Measurements from ENCODE around the gene ARL14EPL.

Gene ARL14EPL

DNA sequence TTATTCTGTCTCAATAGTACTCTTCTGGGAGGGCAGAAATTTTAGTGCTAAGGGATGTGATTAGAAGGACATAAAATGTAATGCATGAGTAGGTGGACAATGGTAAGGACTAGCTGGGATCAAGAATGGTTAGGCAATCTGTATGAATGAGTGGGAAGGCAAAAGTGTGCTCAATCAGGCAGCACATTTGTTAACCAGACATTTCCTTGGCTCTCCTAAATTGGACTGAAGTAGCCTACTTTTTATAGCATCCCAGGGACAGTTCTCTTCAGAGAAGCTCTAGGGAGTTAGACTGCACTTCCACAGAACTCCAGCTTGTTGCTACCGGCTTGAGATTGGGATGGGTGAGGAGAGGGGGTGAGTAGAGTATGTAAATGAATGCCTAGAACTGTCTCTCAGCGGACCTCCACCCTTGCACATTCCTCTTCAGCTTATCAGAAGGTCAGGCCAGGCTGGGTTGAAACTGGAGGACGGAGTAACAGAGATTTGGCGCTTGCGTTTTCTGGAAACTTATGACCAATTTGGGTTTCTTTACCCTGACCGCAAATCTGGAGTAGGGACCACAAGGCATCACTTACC lies 19.0 kb upstream of the ARL14EPL start:
- H3K27me3 ChIP-seq (ENCODE audit: control insufficient read depth in 1 of 2, insufficient read depth in 2 of 2, low read length in 2 of 2): no peaks in the 10 kb centered on the region
- no peaks in the 10 kb centered on the region for H3K9me3 ChIP-seq (ENCODE audit: control insufficient read depth in 1 of 2, low read length in 2 of 2)
- no peaks in the 10 kb centered on the region for H3K4me1 ChIP-seq (ENCODE audit: control insufficient read depth in 1 of 2, insufficient read depth in 2 of 2, low read length in 2 of 2)
- H3K36me3 ChIP-seq (ENCODE audit: control insufficient read depth in 1 of 2, insufficient read depth in 2 of 2, low read length in 2 of 2): no peaks in the 10 kb centered on the region
- H3K27ac ChIP-seq (ENCODE audit: low read depth, low read length): no peak overlapping the region
- H3K9ac ChIP-seq (ENCODE audit: low read depth in 1 of 2, low read length in 2 of 2): no peak overlapping the region
- no peak overlapping the region for H3K4me3 ChIP-seq (ENCODE audit: low read depth in 1 of 2, low read length in 2 of 2)

- no peak overlapping the region for H3K4me3 ChIP-seq (ENCODE audit: low read depth in 1 of 2, low read length in 2 of 2)
- H3K27ac ChIP-seq (ENCODE audit: low read depth, low read length): no peak overlapping the region
- no peaks in the 10 kb centered on the region for H3K27me3 ChIP-seq (ENCODE audit: control insufficient read depth in 1 of 2, insufficient read depth in 2 of 2, low read length in 2 of 2)
- H3K36me3 ChIP-seq (ENCODE audit: control insufficient read depth in 1 of 2, insufficient read depth in 2 of 2, low read length in 2 of 2): no peaks in the 10 kb centered on the region
- no peaks in the 10 kb centered on the region for H3K4me1 ChIP-seq (ENCODE audit: control insufficient read depth in 1 of 2, insufficient read depth in 2 of 2, low read length in 2 of 2)
- no peaks in the 10 kb centered on the region for H3K9me3 ChIP-seq (ENCODE audit: control insufficient read depth in 1 of 2, low read length in 2 of 2)
- H3K9ac ChIP-seq (ENCODE audit: low read depth in 1 of 2, low read length in 2 of 2): no peak overlapping the region
Measured at GRCh38 chr5:116013936-116014335, 18.3 kb upstream of the ARL14EPL start.

GRCh38 chr5:116023619-116024018 lies 8.7 kb upstream of the ARL14EPL start:
- H3K4me1 ChIP-seq (ENCODE audit: control insufficient read depth in 1 of 2, insufficient read depth in 2 of 2, low read length in 2 of 2): no peaks in the 10 kb centered on the region
- no peaks in the 10 kb centered on the region for H3K27me3 ChIP-seq (ENCODE audit: control insufficient read depth in 1 of 2, insufficient read depth in 2 of 2, low read length in 2 of 2)
- no peaks in the 10 kb centered on the region for H3K9me3 ChIP-seq (ENCODE audit: control insufficient read depth in 1 of 2, low read length in 2 of 2)
- no peak overlapping the region for H3K27ac ChIP-seq (ENCODE audit: low read depth, low read length)
- H3K9ac ChIP-seq (ENCODE audit: low read depth in 1 of 2, low read length in 2 of 2): no peak overlapping the region
- no peak overlapping the region for H3K4me3 ChIP-seq (ENCODE audit: low read depth in 1 of 2, low read length in 2 of 2)
- no peaks in the 10 kb centered on the region for H3K36me3 ChIP-seq (ENCODE audit: control insufficient read depth in 1 of 2, insufficient read depth in 2 of 2, low read length in 2 of 2)

- Histone ChIP-seq H3K27me3 (ENCODE audit: control insufficient read depth in 1 of 2, insufficient read depth in 2 of 2, low read length in 2 of 2) (no peaks in the 10 kb centered on the region), H3K36me3 (ENCODE audit: control insufficient read depth in 1 of 2, insufficient read depth in 2 of 2, low read length in 2 of 2) (no peaks in the 10 kb centered on the region), H3K9ac (ENCODE audit: low read depth in 1 of 2, low read length in 2 of 2) (no peak overlapping the region), H3K9me3 (ENCODE audit: control insufficient read depth in 1 of 2, low read length in 2 of 2) (no peaks in the 10 kb centered on the region), H3K27ac (ENCODE audit: low read depth, low read length) (no peak overlapping the region), H3K4me3 (ENCODE audit: low read depth in 1 of 2, low read length in 2 of 2) (no peak overlapping the region), H3K4me1 (ENCODE audit: control insufficient read depth in 1 of 2, insufficient read depth in 2 of 2, low read length in 2 of 2) (no peaks in the 10 kb centered on the region)
Measured at GRCh38 chr5:116025866-116026265, 6.4 kb upstream of the ARL14EPL start.

- Histone ChIP-seq H3K27me3 (ENCODE audit: control insufficient read depth in 1 of 2, insufficient read depth in 2 of 2, low read length in 2 of 2) (no peaks in the 10 kb centered on the region), H3K4me1 (ENCODE audit: control insufficient read depth in 1 of 2, insufficient read depth in 2 of 2, low read length in 2 of 2) (peaks cover 0 to 3% of the 10 kb centered on the region in 2 donors), H3K36me3 (ENCODE audit: control insufficient read depth in 1 of 2, insufficient read depth in 2 of 2, low read length in 2 of 2) (no peaks in the 10 kb centered on the region), H3K27ac (ENCODE audit: low read depth, low read length) (no peak overlapping the region), H3K9ac (ENCODE audit: low read depth in 1 of 2, low read length in 2 of 2) (no peak overlapping the region), H3K9me3 (ENCODE audit: control insufficient read depth in 1 of 2, low read length in 2 of 2) (no peaks in the 10 kb centered on the region), H3K4me3 (ENCODE audit: low read depth in 1 of 2, low read length in 2 of 2) (no peak overlapping the region)
Measured at GRCh38 chr5:116032991-116033390, 719 bp downstream of the ARL14EPL start.

DNA sequence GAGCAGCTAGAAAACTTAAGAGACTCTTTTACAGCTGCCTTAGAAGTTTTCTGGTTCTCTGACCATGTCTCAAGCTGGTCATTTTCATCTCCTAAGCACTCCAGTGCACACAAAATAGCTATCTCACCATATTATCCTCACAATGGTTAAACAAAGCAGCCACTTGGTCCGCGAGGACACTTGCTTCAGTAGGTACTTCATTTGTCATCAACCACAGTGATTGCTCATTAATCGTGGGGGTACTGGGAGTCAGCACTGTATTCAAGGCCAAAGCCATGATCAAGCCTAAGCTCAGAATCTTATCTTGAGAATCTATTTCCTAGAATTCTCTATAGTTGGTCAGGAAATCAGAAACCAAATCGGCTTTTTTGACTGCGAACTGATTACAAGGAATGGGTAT lies 2.9 kb downstream of the ARL14EPL start:
- H3K4me1 ChIP-seq (ENCODE audit: control insufficient read depth in 1 of 2, insufficient read depth in 2 of 2, low read length in 2 of 2): peaks cover 0 to 3% of the 10 kb centered on the region in 2 donors
- no peaks in the 10 kb centered on the region for H3K9me3 ChIP-seq (ENCODE audit: control insufficient read depth in 1 of 2, low read length in 2 of 2)
- no peak overlapping the region for H3K27ac ChIP-seq (ENCODE audit: low read depth, low read length)
- H3K9ac ChIP-seq (ENCODE audit: low read depth in 1 of 2, low read length in 2 of 2): no peak overlapping the region
- no peak overlapping the region for H3K4me3 ChIP-seq (ENCODE audit: low read depth in 1 of 2, low read length in 2 of 2)
- H3K36me3 ChIP-seq (ENCODE audit: control insufficient read depth in 1 of 2, insufficient read depth in 2 of 2, low read length in 2 of 2): no peaks in the 10 kb centered on the region
- no peaks in the 10 kb centered on the region for H3K27me3 ChIP-seq (ENCODE audit: control insufficient read depth in 1 of 2, insufficient read depth in 2 of 2, low read length in 2 of 2)

DNA sequence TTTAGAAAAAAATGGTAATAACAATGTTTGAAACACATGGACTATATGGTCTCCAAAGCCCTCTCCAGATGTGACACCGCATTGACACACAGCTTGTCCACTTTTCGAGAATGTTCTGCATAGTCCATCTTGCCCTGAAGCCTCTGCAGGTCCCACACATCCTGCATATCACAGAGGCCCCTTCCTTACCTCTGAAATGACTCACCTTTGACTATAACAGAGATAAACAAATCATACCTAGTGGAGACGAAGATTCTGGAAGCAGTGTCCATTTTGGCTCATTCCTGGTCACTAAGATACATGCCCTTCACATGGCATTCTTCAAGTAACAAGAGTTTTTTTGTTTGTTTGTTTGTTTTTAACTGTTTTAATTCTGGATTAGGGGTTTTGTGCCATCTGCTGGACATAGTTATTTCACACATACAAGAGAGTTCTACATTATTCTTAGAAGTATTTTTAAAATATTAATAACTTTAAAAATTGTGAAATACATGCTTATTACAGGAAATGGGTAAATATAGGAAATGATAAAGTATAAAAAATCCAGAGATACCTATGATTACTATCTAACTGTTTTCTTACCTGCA lies 5.1 kb downstream of the ARL14EPL start:
- Histone ChIP-seq H3K4me1 (ENCODE audit: control insufficient read depth in 1 of 2, insufficient read depth in 2 of 2, low read length in 2 of 2) (no peaks in the 10 kb centered on the region), H3K27me3 (ENCODE audit: control insufficient read depth in 1 of 2, insufficient read depth in 2 of 2, low read length in 2 of 2) (no peaks in the 10 kb centered on the region), H3K4me3 (ENCODE audit: low read depth in 1 of 2, low read length in 2 of 2) (no peak overlapping the region), H3K36me3 (ENCODE audit: control insufficient read depth in 1 of 2, insufficient read depth in 2 of 2, low read length in 2 of 2) (no peaks in the 10 kb centered on the region), H3K9me3 (ENCODE audit: control insufficient read depth in 1 of 2, low read length in 2 of 2) (no peaks in the 10 kb centered on the region), H3K9ac (ENCODE audit: low read depth in 1 of 2, low read length in 2 of 2) (no peak overlapping the region), H3K27ac (ENCODE audit: low read depth, low read length) (no peak overlapping the region)

GRCh38 chr5:116038817-116039216 lies 6.5 kb downstream of the ARL14EPL start:
- Histone ChIP-seq H3K36me3 (ENCODE audit: control insufficient read depth in 1 of 2, insufficient read depth in 2 of 2, low read length in 2 of 2) (no peaks in the 10 kb centered on the region), H3K9ac (ENCODE audit: low read depth in 1 of 2, low read length in 2 of 2) (no peak overlapping the region), H3K4me3 (ENCODE audit: low read depth in 1 of 2, low read length in 2 of 2) (no peak overlapping the region), H3K27me3 (ENCODE audit: control insufficient read depth in 1 of 2, insufficient read depth in 2 of 2, low read length in 2 of 2) (no peaks in the 10 kb centered on the region), H3K9me3 (ENCODE audit: control insufficient read depth in 1 of 2, low read length in 2 of 2) (no peaks in the 10 kb centered on the region), H3K27ac (ENCODE audit: low read depth, low read length) (no peak overlapping the region), H3K4me1 (ENCODE audit: control insufficient read depth in 1 of 2, insufficient read depth in 2 of 2, low read length in 2 of 2) (no peaks in the 10 kb centered on the region)

- no peak overlapping the region for H3K27ac ChIP-seq (ENCODE audit: low read depth, low read length)
- no peaks in the 10 kb centered on the region for H3K4me1 ChIP-seq (ENCODE audit: control insufficient read depth in 1 of 2, insufficient read depth in 2 of 2, low read length in 2 of 2)
- H3K4me3 ChIP-seq (ENCODE audit: low read depth in 1 of 2, low read length in 2 of 2): no peak overlapping the region
- H3K9me3 ChIP-seq (ENCODE audit: control insufficient read depth in 1 of 2, low read length in 2 of 2): no peaks in the 10 kb centered on the region
- no peak overlapping the region for H3K9ac ChIP-seq (ENCODE audit: low read depth in 1 of 2, low read length in 2 of 2)
- H3K36me3 ChIP-seq (ENCODE audit: control insufficient read depth in 1 of 2, insufficient read depth in 2 of 2, low read length in 2 of 2): no peaks in the 10 kb centered on the region
- H3K27me3 ChIP-seq (ENCODE audit: control insufficient read depth in 1 of 2, insufficient read depth in 2 of 2, low read length in 2 of 2): no peaks in the 10 kb centered on the region
Measured at GRCh38 chr5:116042375-116042774, 10.1 kb downstream of the ARL14EPL start.

- no peaks in the 10 kb centered on the region for H3K4me1 ChIP-seq (ENCODE audit: control insufficient read depth in 1 of 2, insufficient read depth in 2 of 2, low read length in 2 of 2)
- H3K9ac ChIP-seq (ENCODE audit: low read depth in 1 of 2, low read length in 2 of 2): no peak overlapping the region
- H3K36me3 ChIP-seq (ENCODE audit: control insufficient read depth in 1 of 2, insufficient read depth in 2 of 2, low read length in 2 of 2): no peaks in the 10 kb centered on the region
- no peaks in the 10 kb centered on the region for H3K27me3 ChIP-seq (ENCODE audit: control insufficient read depth in 1 of 2, insufficient read depth in 2 of 2, low read length in 2 of 2)
- H3K9me3 ChIP-seq (ENCODE audit: control insufficient read depth in 1 of 2, low read length in 2 of 2): no peaks in the 10 kb centered on the region
- H3K27ac ChIP-seq (ENCODE audit: low read depth, low read length): no peak overlapping the region
- H3K4me3 ChIP-seq (ENCODE audit: low read depth in 1 of 2, low read length in 2 of 2): no peak overlapping the region
Measured at GRCh38 chr5:116044073-116044472, 11.8 kb downstream of the ARL14EPL start.

Measured in duodenal mucosa (tissue), 2 donors.